Mesothelial cell of epicardium (in vitro differentiated cells): ENCODE data around the gene RALY. TPM values are rescaled to one million over a fixed set of nuclear protein-coding genes. Genes with fewer than 3 reads are reported as not detected.

Experiments
- DNase-seq, 2 experiments: peaks; one replicate each; pipeline ENCODE4 v3.0.0; 2021; ENCODE audit warnings: low spot score in 2 of 2; ENCODE audit not compliant: unreplicated experiment in 2 of 2
- H3K27ac Mint-ChIP-seq: 2 replicates; pipeline ENCODE4 v1.8.0; 2021; ENCODE audit warnings: mixed read lengths
- H3K27me3 Mint-ChIP-seq: 2 replicates; pipeline ENCODE4 v1.8.0; 2021; ENCODE audit warnings: low read depth, mixed read lengths
- H3K36me3 Mint-ChIP-seq: 2 replicates; pipeline ENCODE4 v1.8.0; 2021; ENCODE audit warnings: mixed read lengths
- H3K4me1 Mint-ChIP-seq: 2 replicates; pipeline ENCODE4 v1.8.0; 2021; ENCODE audit warnings: mixed read lengths
- H3K4me3 Mint-ChIP-seq: 2 replicates; pipeline ENCODE4 v1.8.0; 2021; ENCODE audit warnings: mild to moderate bottlenecking, moderate library complexity, mixed read lengths
- H3K9me3 Mint-ChIP-seq: 2 replicates; pipeline ENCODE4 v1.8.0; 2021; ENCODE audit warnings: mixed read lengths
- total RNA-seq: library from RNA; stranded (reverse); gene quantifications from 3 replicates; pipeline ENCODE4 v1.2.1, GENCODE V29; 2021
- TF ChIP-seq, protein P1 (sequence below): fragments of 200-600 bp; sonication (generic); IDR thresholded peaks from one replicate; pipeline ENCODE4 v1.5.0; 2021; ENCODE audit warnings: antibody characterized with exemption; ENCODE audit not compliant: unreplicated experiment

RALY gene
- total RNA-seq, 1 donor from 2014 or later: 139 TPM

DNA sequence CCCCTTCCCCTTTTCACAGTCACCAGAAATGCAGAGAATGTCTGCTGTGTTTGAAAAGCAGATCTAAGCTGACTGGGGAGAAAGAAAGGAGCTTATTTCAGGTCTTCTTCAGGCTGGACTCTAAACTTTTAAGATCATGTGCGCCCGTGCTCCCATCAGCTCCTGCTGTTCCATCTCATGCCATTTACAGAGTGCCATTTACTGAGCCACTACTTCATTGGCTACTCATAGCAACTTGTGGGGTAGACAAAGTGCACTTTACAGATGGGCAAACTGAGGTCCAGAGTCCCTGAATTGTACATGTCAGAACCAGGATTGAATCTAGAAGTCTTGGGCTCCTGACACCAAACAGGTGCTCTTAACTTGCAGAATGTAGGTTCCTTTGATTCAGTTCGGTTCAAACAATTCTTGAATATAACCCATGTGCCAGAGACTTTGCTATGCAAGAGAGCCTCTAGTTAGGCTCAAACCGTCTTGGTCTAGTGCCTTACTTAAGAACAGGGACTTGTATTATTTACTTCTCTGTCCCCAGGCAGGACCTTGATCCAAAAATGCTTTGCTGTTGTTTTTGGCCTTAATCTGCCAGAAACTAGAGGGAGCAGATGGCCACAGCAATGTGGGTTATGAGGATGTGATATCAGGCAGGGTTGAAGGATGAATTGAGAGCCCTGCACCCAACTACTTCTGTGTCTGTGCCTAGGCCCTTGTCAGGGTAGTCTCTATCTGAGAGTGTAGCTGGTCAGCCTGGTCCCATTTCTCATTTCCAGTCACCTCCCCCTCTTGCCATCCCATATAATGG is 56.4 kb downstream of the RALY start:
- TF ChIP-seq, protein P1, sequence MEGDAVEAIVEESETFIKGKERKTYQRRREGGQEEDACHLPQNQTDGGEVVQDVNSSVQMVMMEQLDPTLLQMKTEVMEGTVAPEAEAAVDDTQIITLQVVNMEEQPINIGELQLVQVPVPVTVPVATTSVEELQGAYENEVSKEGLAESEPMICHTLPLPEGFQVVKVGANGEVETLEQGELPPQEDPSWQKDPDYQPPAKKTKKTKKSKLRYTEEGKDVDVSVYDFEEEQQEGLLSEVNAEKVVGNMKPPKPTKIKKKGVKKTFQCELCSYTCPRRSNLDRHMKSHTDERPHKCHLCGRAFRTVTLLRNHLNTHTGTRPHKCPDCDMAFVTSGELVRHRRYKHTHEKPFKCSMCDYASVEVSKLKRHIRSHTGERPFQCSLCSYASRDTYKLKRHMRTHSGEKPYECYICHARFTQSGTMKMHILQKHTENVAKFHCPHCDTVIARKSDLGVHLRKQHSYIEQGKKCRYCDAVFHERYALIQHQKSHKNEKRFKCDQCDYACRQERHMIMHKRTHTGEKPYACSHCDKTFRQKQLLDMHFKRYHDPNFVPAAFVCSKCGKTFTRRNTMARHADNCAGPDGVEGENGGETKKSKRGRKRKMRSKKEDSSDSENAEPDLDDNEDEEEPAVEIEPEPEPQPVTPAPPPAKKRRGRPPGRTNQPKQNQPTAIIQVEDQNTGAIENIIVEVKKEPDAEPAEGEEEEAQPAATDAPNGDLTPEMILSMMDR: no peak
- no peak for DNase-seq
- Mint-ChIP-seq H3K27ac (no peak overlapping the region), H3K36me3 (peaks cover 3% of the 10 kb centered on the region), H3K27me3 (no peaks in the 10 kb centered on the region), H3K4me3 (no peak overlapping the region), H3K4me1 (peaks cover 8% of the 10 kb centered on the region), H3K9me3 (no peaks in the 10 kb centered on the region)

DNA sequence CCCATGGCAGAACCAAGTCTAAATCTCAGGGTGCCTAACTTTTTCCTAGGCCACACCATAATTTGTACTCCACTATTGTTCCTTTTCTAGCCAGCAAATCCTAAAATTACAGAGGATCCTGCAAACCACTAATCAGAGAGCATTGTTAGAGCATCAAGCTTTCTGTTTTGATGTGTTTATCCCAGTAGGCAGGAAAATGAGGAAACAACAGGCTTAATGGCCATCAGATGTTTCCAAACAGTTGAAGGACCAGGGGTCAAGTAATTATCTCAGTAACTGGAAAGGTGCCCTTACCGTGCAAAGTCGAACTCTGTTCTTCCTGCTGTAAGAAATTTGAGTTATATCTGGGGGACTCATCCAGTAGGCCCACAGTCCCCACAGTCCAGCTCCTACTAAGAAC is 58.7 kb downstream of the RALY start:
- TF ChIP-seq, protein P1: no peak
- Mint-ChIP-seq H3K4me1 (peaks cover 4% of the 10 kb centered on the region), H3K27ac (no peak overlapping the region), H3K36me3 (peaks cover 3% of the 10 kb centered on the region), H3K27me3 (no peaks in the 10 kb centered on the region), H3K9me3 (no peaks in the 10 kb centered on the region), H3K4me3 (no peak overlapping the region)
- DNase-seq: no peak

DNA sequence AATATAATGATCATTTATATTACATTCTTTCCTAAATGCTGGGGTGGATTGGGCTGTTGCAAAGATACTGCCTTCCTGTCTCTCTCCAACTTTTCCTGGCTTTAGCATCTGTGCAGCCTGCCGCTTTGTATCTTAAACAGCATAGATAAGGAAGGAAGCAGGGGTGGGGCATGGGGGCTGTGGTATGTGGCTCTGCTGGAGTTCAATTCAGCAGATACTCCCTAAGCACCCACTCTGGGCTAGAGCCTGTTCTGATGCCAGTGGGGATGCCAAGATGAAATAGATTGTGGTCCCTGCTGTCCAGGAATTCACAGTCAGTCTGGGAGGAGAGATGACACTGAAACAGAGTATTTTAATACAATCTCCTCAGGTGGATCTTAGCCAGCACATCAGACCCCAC is 61.6 kb downstream of the RALY start:
- no peak for DNase-seq
- Mint-ChIP-seq H3K9me3 (no peaks in the 10 kb centered on the region), H3K27ac (no peak overlapping the region), H3K36me3 (peaks cover 3% of the 10 kb centered on the region), H3K4me1 (peaks cover 8% of the 10 kb centered on the region), H3K4me3 (no peak overlapping the region), H3K27me3 (no peaks in the 10 kb centered on the region)
- TF ChIP-seq, protein P1: no peak

DNA sequence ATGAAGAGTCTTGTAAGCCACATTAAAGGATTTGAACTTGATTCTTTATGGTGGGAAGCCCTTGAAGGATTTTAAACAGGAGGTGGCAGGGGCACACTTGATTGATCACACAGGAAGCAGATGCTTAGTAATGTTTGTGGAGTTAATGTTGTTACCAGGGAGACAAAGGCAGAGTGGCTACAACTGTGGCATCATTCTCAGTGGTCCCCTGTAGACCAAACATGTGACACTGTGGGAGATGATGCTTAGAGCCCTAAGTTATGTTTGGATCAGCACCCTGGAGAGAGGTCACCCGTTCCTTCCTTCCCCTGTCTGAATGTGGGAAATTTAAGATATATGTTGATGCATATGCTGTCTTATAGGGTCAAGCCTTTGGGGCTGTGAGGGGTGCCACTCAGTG is 65.1 kb downstream of the RALY start:
- Mint-ChIP-seq H3K36me3 (no peaks in the 10 kb centered on the region), H3K9me3 (no peaks in the 10 kb centered on the region), H3K27ac (no peak overlapping the region), H3K4me3 (no peak overlapping the region), H3K27me3 (no peaks in the 10 kb centered on the region), H3K4me1 (peaks cover 19% of the 10 kb centered on the region)
- DNase-seq: no peak
- TF ChIP-seq, protein P1: no peak

DNA sequence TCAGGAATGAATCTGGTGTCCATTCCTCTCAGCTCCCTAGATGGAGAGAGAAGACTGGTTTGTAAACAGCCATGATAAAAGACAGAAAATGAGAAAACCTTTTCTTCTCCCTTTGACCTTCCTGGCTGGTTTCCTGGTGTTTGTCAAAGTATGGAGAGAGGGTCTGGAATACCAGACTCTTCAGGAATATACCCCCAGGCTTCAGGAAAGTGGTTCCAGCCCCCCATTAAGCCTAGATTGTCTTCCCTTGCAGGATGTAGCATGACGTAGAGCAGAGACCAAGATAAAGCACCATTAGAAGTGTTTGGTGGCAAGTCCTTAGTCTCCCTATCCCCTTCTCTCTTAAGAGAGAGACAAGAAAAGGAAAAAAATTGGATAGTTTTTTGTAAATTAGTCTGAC is 67.3 kb downstream of the RALY start:
- Mint-ChIP-seq H3K4me1 (peaks cover 18% of the 10 kb centered on the region), H3K27me3 (no peaks in the 10 kb centered on the region), H3K36me3 (peaks cover 3% of the 10 kb centered on the region), H3K9me3 (no peaks in the 10 kb centered on the region), H3K4me3 (no peak overlapping the region), H3K27ac (peak overlapping the region; percentile 28)
- TF ChIP-seq, protein P1: no peak
- DNase-seq: no peak

DNA sequence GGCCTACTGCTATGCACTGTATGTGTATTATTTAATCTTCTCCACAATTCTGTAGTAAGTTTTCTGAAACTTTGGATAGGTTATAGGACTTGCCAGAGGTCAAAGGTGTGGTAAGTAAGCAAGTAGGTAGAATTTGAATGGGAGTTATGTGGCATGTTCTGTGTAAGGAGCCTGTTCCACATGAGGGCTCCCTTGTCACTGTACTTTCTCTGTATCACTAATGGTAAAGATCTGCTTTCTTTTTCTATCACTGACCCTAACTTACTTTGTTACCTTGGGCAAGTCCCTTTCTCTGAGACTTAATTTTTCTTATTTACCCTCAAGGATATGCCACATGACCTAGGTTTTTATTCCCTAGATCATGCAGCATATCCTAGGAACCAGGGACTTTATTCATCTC is 68.0 kb downstream of the RALY start:
- Mint-ChIP-seq H3K4me1 (peaks cover 18% of the 10 kb centered on the region), H3K27me3 (no peaks in the 10 kb centered on the region), H3K27ac (no peak overlapping the region), H3K36me3 (peaks cover 3% of the 10 kb centered on the region), H3K4me3 (no peak overlapping the region), H3K9me3 (no peaks in the 10 kb centered on the region)
- TF ChIP-seq, protein P1: no peak
- DNase-seq: no peak
